ENCODE data around the gene ARL15. TPM values are rescaled to one million over a fixed set of nuclear protein-coding genes. Genes with fewer than 3 reads are reported as not detected.

Gene ARL15
- total and polyA plus RNA-seq, 2 donors (not counting 1 experiment from before 2014, with no cell fraction given), result 5.8 to 20.5 TPM

DNA sequence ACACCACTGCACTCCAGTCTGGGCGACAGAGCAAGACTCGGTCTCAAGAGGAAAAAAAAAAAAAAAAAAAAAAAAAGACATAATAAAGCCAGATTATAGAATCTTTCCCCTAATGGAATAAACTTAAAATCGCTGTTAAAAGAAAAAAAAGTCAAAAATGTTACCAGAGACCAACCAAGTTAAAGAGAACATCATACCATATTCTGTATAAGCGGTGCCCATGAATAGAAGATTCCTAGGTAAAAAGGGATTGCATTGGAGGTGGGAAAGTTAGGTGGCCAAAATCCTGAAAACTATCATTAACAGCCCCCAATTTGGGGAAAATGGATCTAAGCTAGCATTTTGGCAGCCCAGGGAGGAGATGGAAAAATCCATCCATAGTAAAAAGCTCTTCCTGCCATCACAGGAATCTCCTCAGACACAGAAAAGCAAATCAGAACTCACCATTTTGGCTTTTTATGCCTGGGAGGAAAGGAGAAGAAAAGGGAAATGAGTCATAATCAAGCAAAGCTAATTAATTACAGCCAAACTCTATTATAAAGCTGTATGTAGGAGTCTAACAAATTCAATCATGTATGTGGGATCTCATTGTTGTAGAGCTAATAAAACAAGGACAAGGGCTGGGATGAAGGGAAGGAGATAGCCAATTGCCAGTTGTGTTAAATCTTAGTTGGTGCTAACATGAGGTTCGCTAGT, 363.8 kb downstream of the ARL15 start:
- no peak for ATAC-seq (ENCODE audit: low read depth)
- DNase-seq, result no peak
- WGBS (ENCODE audit: insufficient coverage), result 80% methylated on average over 1 of the region's 5 CpGs
- H3K4me3 ChIP-seq (ENCODE audit: control extremely low read depth in 1 of 5, extremely low read depth in 1 of 5, insufficient read depth in 1 of 5, low read depth in 2 of 5, low read length in 4 of 5), result no peak overlapping the region
- no peaks in the 10 kb centered on the region for H3K27me3 ChIP-seq (replicated peaks in 1 of 4; ENCODE audit: control extremely low read depth in 1 of 4, control insufficient read depth in 3 of 4, insufficient read depth in 4 of 4, low read length in 3 of 4)
- H3K4me2 ChIP-seq (replicated peaks; ENCODE audit: low read depth, low read length, poor library complexity, severe bottlenecking), result no peak overlapping the region
- H3K9me3 Mint-ChIP-seq (ENCODE audit: insufficient read depth), result no peaks in the 10 kb centered on the region
- H3K36me3 ChIP-seq (replicated peaks in 1 of 2; ENCODE audit: control extremely low read depth in 1 of 2, control insufficient read depth in 1 of 2, extremely low read depth in 1 of 2, insufficient read depth in 2 of 2, low read length in 1 of 2), result peaks cover 0 to 2% of the 10 kb centered on the region in 2 experiments
- H2AFZ ChIP-seq (ENCODE audit: insufficient read depth, low read depth, low read length, poor library complexity, severe bottlenecking), result no peak overlapping the region
- no peak overlapping the region for H3K4me3 Mint-ChIP-seq
- TF ChIP-seq, protein P1, sequence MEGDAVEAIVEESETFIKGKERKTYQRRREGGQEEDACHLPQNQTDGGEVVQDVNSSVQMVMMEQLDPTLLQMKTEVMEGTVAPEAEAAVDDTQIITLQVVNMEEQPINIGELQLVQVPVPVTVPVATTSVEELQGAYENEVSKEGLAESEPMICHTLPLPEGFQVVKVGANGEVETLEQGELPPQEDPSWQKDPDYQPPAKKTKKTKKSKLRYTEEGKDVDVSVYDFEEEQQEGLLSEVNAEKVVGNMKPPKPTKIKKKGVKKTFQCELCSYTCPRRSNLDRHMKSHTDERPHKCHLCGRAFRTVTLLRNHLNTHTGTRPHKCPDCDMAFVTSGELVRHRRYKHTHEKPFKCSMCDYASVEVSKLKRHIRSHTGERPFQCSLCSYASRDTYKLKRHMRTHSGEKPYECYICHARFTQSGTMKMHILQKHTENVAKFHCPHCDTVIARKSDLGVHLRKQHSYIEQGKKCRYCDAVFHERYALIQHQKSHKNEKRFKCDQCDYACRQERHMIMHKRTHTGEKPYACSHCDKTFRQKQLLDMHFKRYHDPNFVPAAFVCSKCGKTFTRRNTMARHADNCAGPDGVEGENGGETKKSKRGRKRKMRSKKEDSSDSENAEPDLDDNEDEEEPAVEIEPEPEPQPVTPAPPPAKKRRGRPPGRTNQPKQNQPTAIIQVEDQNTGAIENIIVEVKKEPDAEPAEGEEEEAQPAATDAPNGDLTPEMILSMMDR (IDR thresholded peaks at IDR 0.05), result no peak
- no peak for TF ChIP-seq EZH2 (IDR thresholded peaks at IDR 0.05; ENCODE audit: borderline replicate concordance, insufficient read depth, low read depth, low read length, poor library complexity, severe bottlenecking)
- no peaks in the 10 kb centered on the region for H4K20me1 ChIP-seq (ENCODE audit: control insufficient read depth, insufficient read depth, low read length, poor library complexity, severe bottlenecking)
- H3K79me2 ChIP-seq (ENCODE audit: control insufficient read depth, insufficient read depth, low read length), result no peaks in the 10 kb centered on the region
- no peaks in the 10 kb centered on the region for H3K27me3 Mint-ChIP-seq
- H3K4me1 ChIP-seq (ENCODE audit: control insufficient read depth in 2 of 2, insufficient read depth in 2 of 2, low read length in 2 of 2), result no peaks in the 10 kb centered on the region
- H3K27ac Mint-ChIP-seq, result no peak overlapping the region
- POLR2A ChIA-PET, result no interaction called here
- intact Hi-C loops (cut with micrococcal nuclease), result no loop called here
- H3K9me3 ChIP-seq (ENCODE audit: control extremely low read depth in 1 of 3, control insufficient read depth in 2 of 3, insufficient read depth in 1 of 3, low read length in 2 of 3), result no peaks in the 10 kb centered on the region
- no peak overlapping the region for H3K27ac ChIP-seq (ENCODE audit: low read length in 2 of 2)
- CTCF ChIA-PET, result no interaction called here
- no peak overlapping the region for H3K9ac ChIP-seq (ENCODE audit: low read length)
- H3K4me1 Mint-ChIP-seq, result no peaks in the 10 kb centered on the region

DNA sequence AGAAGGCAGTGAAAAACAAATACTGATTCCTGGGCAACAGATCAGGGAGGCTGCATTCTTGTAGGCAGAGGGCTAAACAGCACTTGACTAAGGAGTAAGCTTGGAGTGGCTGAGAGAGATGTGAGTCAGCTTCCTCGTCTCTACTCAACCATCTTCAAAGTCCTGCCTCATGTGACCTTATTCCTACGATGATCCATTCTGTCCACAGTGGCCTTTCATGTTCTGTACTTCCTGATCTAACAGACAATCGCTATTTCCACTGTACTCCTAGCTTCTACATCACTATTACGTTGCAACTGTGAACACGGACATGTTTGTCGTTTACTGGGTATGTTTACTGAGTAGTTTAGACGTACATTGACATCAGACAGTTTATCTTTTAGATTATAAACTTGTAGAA, 365.4 kb downstream of the ARL15 start:
- no peaks in the 10 kb centered on the region for H3K4me1 ChIP-seq (ENCODE audit: control insufficient read depth in 2 of 2, insufficient read depth in 2 of 2, low read length in 2 of 2)
- 80% methylated on average over 1 of the region's 7 CpGs for WGBS (ENCODE audit: insufficient coverage)
- H3K79me2 ChIP-seq (ENCODE audit: control insufficient read depth, insufficient read depth, low read length), result no peaks in the 10 kb centered on the region
- CTCF ChIA-PET, result no interaction called here
- H3K4me3 Mint-ChIP-seq, result no peak overlapping the region
- no peaks in the 10 kb centered on the region for H3K4me1 Mint-ChIP-seq
- TF ChIP-seq, protein P1 (IDR thresholded peaks at IDR 0.05), result no peak
- no peak for TF ChIP-seq EZH2 (IDR thresholded peaks at IDR 0.05; ENCODE audit: borderline replicate concordance, insufficient read depth, low read depth, low read length, poor library complexity, severe bottlenecking)
- H3K9me3 ChIP-seq (ENCODE audit: control extremely low read depth in 1 of 3, control insufficient read depth in 2 of 3, insufficient read depth in 1 of 3, low read length in 2 of 3), result no peaks in the 10 kb centered on the region
- H3K4me3 ChIP-seq (ENCODE audit: control extremely low read depth in 1 of 5, extremely low read depth in 1 of 5, insufficient read depth in 1 of 5, low read depth in 2 of 5, low read length in 4 of 5), result no peak overlapping the region
- H3K4me2 ChIP-seq (replicated peaks; ENCODE audit: low read depth, low read length, poor library complexity, severe bottlenecking), result no peak overlapping the region
- intact Hi-C loops (cut with micrococcal nuclease), result no loop called here
- no peak overlapping the region for H2AFZ ChIP-seq (ENCODE audit: insufficient read depth, low read depth, low read length, poor library complexity, severe bottlenecking)
- peaks cover 0 to 2% of the 10 kb centered on the region in 2 experiments for H3K36me3 ChIP-seq (replicated peaks in 1 of 2; ENCODE audit: control extremely low read depth in 1 of 2, control insufficient read depth in 1 of 2, extremely low read depth in 1 of 2, insufficient read depth in 2 of 2, low read length in 1 of 2)
- no peaks in the 10 kb centered on the region for H4K20me1 ChIP-seq (ENCODE audit: control insufficient read depth, insufficient read depth, low read length, poor library complexity, severe bottlenecking)
- no peaks in the 10 kb centered on the region for H3K27me3 Mint-ChIP-seq
- ATAC-seq (ENCODE audit: low read depth), result no peak
- POLR2A ChIA-PET, result no interaction called here
- no peak overlapping the region for H3K27ac Mint-ChIP-seq
- no peak for DNase-seq
- H3K9ac ChIP-seq (ENCODE audit: low read length), result no peak overlapping the region
- no peaks in the 10 kb centered on the region for H3K27me3 ChIP-seq (replicated peaks in 1 of 4; ENCODE audit: control extremely low read depth in 1 of 4, control insufficient read depth in 3 of 4, insufficient read depth in 4 of 4, low read length in 3 of 4)
- no peak overlapping the region for H3K27ac ChIP-seq (ENCODE audit: low read length in 2 of 2)
- no peaks in the 10 kb centered on the region for H3K9me3 Mint-ChIP-seq (ENCODE audit: insufficient read depth)

Measured in B cell (primary cell).